H1 (cell line): ENCODE data around the gene VIT.

Source experiments
- ATF3 ChIP-seq: IDR thresholded peaks from 2 replicates; pipeline ENCODE4 v1.6.1; 2011; ENCODE audit warnings: low read depth, mild to moderate bottlenecking, low read length; ENCODE audit not compliant: insufficient read depth
- CTCF ChIP-seq, 3 experiments: IDR thresholded peaks; 1 replicate in 2 of 3; 2 replicates in 1 of 3; pipeline versions ENCODE4 v1.5.1 to v1.6.1; 2011; ENCODE audit warnings: low read length in 3 of 3, mild to moderate bottlenecking in 3 of 3, inconsistent platforms in 2 of 3, low read depth in 1 of 3, moderate library complexity in 1 of 3; ENCODE audit not compliant: insufficient read depth in 1 of 3; ENCODE audit errors: control extremely low read depth in 1 of 3
- HDAC2 ChIP-seq, 2 experiments: fragments of 300-600 bp in 1 of 2; sonication (generic) in 1 of 2; IDR thresholded peaks; 2 replicates each; pipeline ENCODE4 v1.6.1; 2011 to 2012; ENCODE audit warnings: low read depth in 2 of 2, low read length in 2 of 2, mild to moderate bottlenecking in 2 of 2, moderate library complexity in 2 of 2, borderline replicate concordance in 1 of 2, inconsistent platforms in 1 of 2
- KDM4A ChIP-seq: IDR thresholded peaks from one replicate; pipeline ENCODE4 v1.7.1; 2012; ENCODE audit warnings: low read depth, mild to moderate bottlenecking, moderate library complexity, low read length, inconsistent platforms; ENCODE audit not compliant: severe bottlenecking
- SRF ChIP-seq: IDR thresholded peaks from 2 replicates; pipeline ENCODE4 v1.6.1; 2011; ENCODE audit warnings: mild to moderate bottlenecking, low read depth, low read length, moderate library complexity
- YY1 ChIP-seq: IDR thresholded peaks from 2 replicates; pipeline ENCODE4 v1.6.1; 2011; ENCODE audit warnings: low read depth, mild to moderate bottlenecking, low read length

- TF ChIP-seq YY1 (no peak), KDM4A (no peak), CTCF (IDR thresholded peaks at IDR 0.05; ENCODE audit: control extremely low read depth in 1 of 3, insufficient read depth in 1 of 3, low read depth in 1 of 3, low read length in 3 of 3) (no peak), HDAC2 (IDR thresholded peaks at IDR 0.05; ENCODE audit: borderline replicate concordance in 1 of 2, low read depth in 2 of 2, low read length in 2 of 2) (no peak), ATF3 (no peak), SRF (no peak)
Observed at GRCh38 chr2:36707050-36707449, 10.5 kb downstream of the VIT start.
